HG03064 (cell line): Measurements from ENCODE around the gene DCHS2.

Source experiments
- ATAC-seq: cut with Tn5 transposase; IDR thresholded peaks from one replicate; pipeline ENCODE4 v1.9.1; 2021; ENCODE audit warnings: low read depth; ENCODE audit not compliant: unreplicated experiment

The DCHS2 gene

GRCh38 chr4:154454710-154455109, 36.9 kb downstream of the DCHS2 start:
- ATAC-seq, result no peak

- ATAC-seq, result no peak
Measured at GRCh38 chr4:154452798-154453346, 38.7 kb downstream of the DCHS2 start.

- no peak for ATAC-seq
Measured at GRCh38 chr4:154450966-154451365, 40.6 kb downstream of the DCHS2 start.

- ATAC-seq, result no peak
Measured at GRCh38 chr4:154444958-154445357, 46.6 kb downstream of the DCHS2 start.

GRCh38 chr4:154441982-154442381, 49.6 kb downstream of the DCHS2 start:
- no peak for ATAC-seq

- no peak for ATAC-seq
Measured at GRCh38 chr4:154441124-154441523, 50.5 kb downstream of the DCHS2 start.

- no peak for ATAC-seq
Measured at GRCh38 chr4:154439224-154439623, 52.4 kb downstream of the DCHS2 start.

- ATAC-seq, result no peak
Measured at GRCh38 chr4:154435895-154436294, 55.7 kb downstream of the DCHS2 start.

GRCh38 chr4:154433543-154433942, 58.1 kb downstream of the DCHS2 start:
- ATAC-seq, result no peak

- ATAC-seq, result no peak
Measured at GRCh38 chr4:154429176-154429575, 62.4 kb downstream of the DCHS2 start.

GRCh38 chr4:154427149-154427548, 64.5 kb downstream of the DCHS2 start:
- ATAC-seq, result no peak

GRCh38 chr4:154425514-154425913, 66.1 kb downstream of the DCHS2 start:
- no peak for ATAC-seq

GRCh38 chr4:154424810-154425484, 66.7 kb downstream of the DCHS2 start:
- ATAC-seq, result no peak

GRCh38 chr4:154422152-154422551, 69.4 kb downstream of the DCHS2 start:
- ATAC-seq, result no peak

GRCh38 chr4:154421618-154422017, 70.0 kb downstream of the DCHS2 start:
- no peak for ATAC-seq

- ATAC-seq, result no peak
Measured at GRCh38 chr4:154417373-154417673, 74.3 kb downstream of the DCHS2 start.

- ATAC-seq, result no peak
Measured at GRCh38 chr4:154416190-154416547, 75.4 kb downstream of the DCHS2 start.

GRCh38 chr4:154415313-154415712, 76.3 kb downstream of the DCHS2 start:
- ATAC-seq, result no peak

- no peak for ATAC-seq
Measured at GRCh38 chr4:154414796-154415195, 76.8 kb downstream of the DCHS2 start.

GRCh38 chr4:154414371-154414770, 77.2 kb downstream of the DCHS2 start:
- ATAC-seq, result no peak

- ATAC-seq, result no peak
Measured at GRCh38 chr4:154407443-154407842, 84.2 kb downstream of the DCHS2 start.

GRCh38 chr4:154406018-154406795, 85.4 kb downstream of the DCHS2 start:
- no peak for ATAC-seq
